Gastrocnemius medialis (tissue), 4 donors: ENCODE data around the gene C20orf204.

Experiments
- POLR2A ChIP-seq, 2 donors: fragments of 450-650 bp; IDR thresholded peaks; one replicate each; pipeline ENCODE4 v1.6.1; 2017; ENCODE audit warnings: antibody characterized with exemption in 2 of 2, mild to moderate bottlenecking in 2 of 2, moderate library complexity in 2 of 2
- TF ChIP-seq, protein P1 (sequence below), 5 experiments: fragments of 450-650 bp in 3 of 5; fragments of 200-600 bp in 2 of 5; sonication (generic) in 2 of 5; IDR thresholded peaks in 4 of 5; conservative IDR thresholded peaks in 1 of 5; 1 replicate in 4 of 5; 2 replicates in 1 of 5; pipeline ENCODE4 v1.5.1; 2016 to 2019; ENCODE audit warnings: antibody characterized with exemption in 5 of 5, mild to moderate bottlenecking in 3 of 5, moderate library complexity in 3 of 5

DNA sequence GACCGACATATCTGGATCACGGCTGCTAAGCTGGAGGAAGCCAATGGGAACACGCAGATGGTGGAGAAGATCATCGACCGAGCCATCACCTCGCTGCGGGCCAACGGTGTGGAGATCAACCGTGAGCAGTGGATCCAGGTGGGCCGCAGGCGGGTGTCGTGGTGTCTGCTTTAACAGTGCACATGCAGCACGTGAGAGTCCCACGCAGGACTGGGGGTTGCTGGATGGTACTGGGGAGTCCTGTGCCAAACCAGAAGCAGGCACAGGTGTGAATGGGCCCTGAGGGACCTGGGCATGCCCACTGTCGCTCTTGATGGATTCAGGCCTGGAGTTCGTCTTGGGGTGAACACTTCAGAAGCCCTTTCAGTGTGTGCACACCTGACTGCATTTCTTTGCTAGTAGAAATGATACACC is 24.6 kb upstream of the C20orf204 start:
- TF ChIP-seq POLR2A (IDR thresholded peaks at IDR 0.05) = no peak
- TF ChIP-seq, protein P1, sequence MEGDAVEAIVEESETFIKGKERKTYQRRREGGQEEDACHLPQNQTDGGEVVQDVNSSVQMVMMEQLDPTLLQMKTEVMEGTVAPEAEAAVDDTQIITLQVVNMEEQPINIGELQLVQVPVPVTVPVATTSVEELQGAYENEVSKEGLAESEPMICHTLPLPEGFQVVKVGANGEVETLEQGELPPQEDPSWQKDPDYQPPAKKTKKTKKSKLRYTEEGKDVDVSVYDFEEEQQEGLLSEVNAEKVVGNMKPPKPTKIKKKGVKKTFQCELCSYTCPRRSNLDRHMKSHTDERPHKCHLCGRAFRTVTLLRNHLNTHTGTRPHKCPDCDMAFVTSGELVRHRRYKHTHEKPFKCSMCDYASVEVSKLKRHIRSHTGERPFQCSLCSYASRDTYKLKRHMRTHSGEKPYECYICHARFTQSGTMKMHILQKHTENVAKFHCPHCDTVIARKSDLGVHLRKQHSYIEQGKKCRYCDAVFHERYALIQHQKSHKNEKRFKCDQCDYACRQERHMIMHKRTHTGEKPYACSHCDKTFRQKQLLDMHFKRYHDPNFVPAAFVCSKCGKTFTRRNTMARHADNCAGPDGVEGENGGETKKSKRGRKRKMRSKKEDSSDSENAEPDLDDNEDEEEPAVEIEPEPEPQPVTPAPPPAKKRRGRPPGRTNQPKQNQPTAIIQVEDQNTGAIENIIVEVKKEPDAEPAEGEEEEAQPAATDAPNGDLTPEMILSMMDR (IDR thresholded peaks at IDR 0.05 in 4 of 5, conservative IDR thresholded peaks at IDR 0.05 in 1 of 5) = no peak
